Measurements from ENCODE around the gene TSPAN14. TPM values are rescaled to one million over a fixed set of nuclear protein-coding genes. Genes with fewer than 3 reads are reported as not detected.

The TSPAN14 gene
- total and polyA plus RNA-seq, 2 of the 13 experiments (the other 11 are each of a cell fraction or from before 2014, with no cell fraction given), result 24.1 to 80.6 TPM

DNA sequence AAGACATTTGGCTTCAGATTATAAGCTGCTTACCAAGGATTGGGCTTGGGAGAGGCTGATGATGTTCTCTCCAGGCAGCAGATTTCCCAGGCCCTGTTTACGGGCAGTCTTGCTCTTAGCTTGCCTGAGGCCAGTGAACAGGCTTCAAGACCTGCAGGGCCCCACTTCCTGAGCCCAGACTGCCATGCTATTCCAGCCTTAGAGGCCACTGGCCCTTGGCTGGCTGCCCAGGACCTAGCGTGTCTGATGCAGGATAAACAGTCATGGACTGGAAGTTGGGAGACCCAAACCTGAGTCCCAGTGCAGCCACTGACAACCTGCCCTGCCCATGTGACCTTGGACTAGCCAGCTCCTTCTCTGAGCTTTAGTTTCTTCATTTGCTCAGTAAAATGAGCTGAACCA, 42.8 kb upstream of the TSPAN14 start (continued):
- TF ChIP-seq GMEB1 (CRISPR knock-in tag; IDR thresholded peaks at IDR 0.05; ENCODE audit: borderline replicate concordance) (no peak), HOXD1 (CRISPR knock-in tag; IDR thresholded peaks at IDR 0.05) (no peak), MZF1 (CRISPR knock-in tag; IDR thresholded peaks at IDR 0.05; ENCODE audit: borderline replicate concordance) (no peak), PTBP1 (IDR thresholded peaks at IDR 0.05; ENCODE audit: low read depth, low read length, poor library complexity, severe bottlenecking) (no peak), ZFP91 (CRISPR knock-in tag; IDR thresholded peaks at IDR 0.05; ENCODE audit: borderline replicate concordance) (no peak), FOXP1 (IDR thresholded peaks at IDR 0.05) (no peak), FOXP1 (CRISPR knock-in tag; IDR thresholded peaks at IDR 0.05) (no peak), ZNF878 (CRISPR knock-in tag; IDR thresholded peaks at IDR 0.05) (peak; percentile 24; the same call in 1 of the 2 replicates), ZFP82 (CRISPR knock-in tag; IDR thresholded peaks at IDR 0.05; ENCODE audit: borderline replicate concordance) (no peak), ZNF609 (CRISPR knock-in tag; IDR thresholded peaks at IDR 0.05; ENCODE audit: borderline replicate concordance) (no peak), RBAK (CRISPR knock-in tag; IDR thresholded peaks at IDR 0.05) (no peak), KLF16 (CRISPR knock-in tag; IDR thresholded peaks at IDR 0.05) (no peak), JUNB (CRISPR knock-in tag; IDR thresholded peaks at IDR 0.05; ENCODE audit: borderline replicate concordance) (no peak), NR2F2 (IDR thresholded peaks at IDR 0.05; ENCODE audit: borderline replicate concordance, low read depth) (no peak), IKZF4 (CRISPR knock-in tag; IDR thresholded peaks at IDR 0.05; ENCODE audit: borderline replicate concordance, low read depth, not compliant biosample characterization) (no peak), ARHGAP35 (CRISPR knock-in tag; IDR thresholded peaks at IDR 0.05; ENCODE audit: borderline replicate concordance) (no peak), PPARG (CRISPR knock-in tag; conservative IDR thresholded peaks at IDR 0.05) (no peak)
- TF ChIP-seq, protein P1, sequence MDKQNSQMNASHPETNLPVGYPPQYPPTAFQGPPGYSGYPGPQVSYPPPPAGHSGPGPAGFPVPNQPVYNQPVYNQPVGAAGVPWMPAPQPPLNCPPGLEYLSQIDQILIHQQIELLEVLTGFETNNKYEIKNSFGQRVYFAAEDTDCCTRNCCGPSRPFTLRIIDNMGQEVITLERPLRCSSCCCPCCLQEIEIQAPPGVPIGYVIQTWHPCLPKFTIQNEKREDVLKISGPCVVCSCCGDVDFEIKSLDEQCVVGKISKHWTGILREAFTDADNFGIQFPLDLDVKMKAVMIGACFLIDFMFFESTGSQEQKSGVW (CRISPR knock-in tag; IDR thresholded peaks at IDR 0.05; ENCODE audit: borderline replicate concordance), result no peak
- TF ChIP-seq, protein P2, sequence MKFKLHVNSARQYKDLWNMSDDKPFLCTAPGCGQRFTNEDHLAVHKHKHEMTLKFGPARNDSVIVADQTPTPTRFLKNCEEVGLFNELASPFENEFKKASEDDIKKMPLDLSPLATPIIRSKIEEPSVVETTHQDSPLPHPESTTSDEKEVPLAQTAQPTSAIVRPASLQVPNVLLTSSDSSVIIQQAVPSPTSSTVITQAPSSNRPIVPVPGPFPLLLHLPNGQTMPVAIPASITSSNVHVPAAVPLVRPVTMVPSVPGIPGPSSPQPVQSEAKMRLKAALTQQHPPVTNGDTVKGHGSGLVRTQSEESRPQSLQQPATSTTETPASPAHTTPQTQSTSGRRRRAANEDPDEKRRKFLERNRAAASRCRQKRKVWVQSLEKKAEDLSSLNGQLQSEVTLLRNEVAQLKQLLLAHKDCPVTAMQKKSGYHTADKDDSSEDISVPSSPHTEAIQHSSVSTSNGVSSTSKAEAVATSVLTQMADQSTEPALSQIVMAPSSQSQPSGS (CRISPR knock-in tag; IDR thresholded peaks at IDR 0.05), result no peak
- TF ChIP-seq, protein P3, sequence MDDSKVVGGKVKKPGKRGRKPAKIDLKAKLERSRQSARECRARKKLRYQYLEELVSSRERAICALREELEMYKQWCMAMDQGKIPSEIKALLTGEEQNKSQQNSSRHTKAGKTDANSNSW (CRISPR knock-in tag; IDR thresholded peaks at IDR 0.05; ENCODE audit: borderline replicate concordance), result no peak
